Fibroblast of lung (primary cell): ENCODE data around the gene EIF4G1.

Experiments
- EZH2 ChIP-seq: IDR thresholded peaks from 2 replicates; pipeline ENCODE4 v1.5.1; 2012; ENCODE audit warnings: low read length, control low read depth, mild to moderate bottlenecking; ENCODE audit errors: missing control alignments
- TF ChIP-seq, protein P1 (sequence below), 2 donors: IDR thresholded peaks in 1 of 2; conservative IDR thresholded peaks in 1 of 2; 1 replicate in 1 of 2; 2 replicates in 1 of 2; pipeline ENCODE4 v1.5.1; 2011 to 2012; ENCODE audit warnings: low read length in 2 of 2, control low read depth in 1 of 2, inconsistent platforms in 1 of 2, low read depth in 1 of 2, mild to moderate bottlenecking in 1 of 2

DNA sequence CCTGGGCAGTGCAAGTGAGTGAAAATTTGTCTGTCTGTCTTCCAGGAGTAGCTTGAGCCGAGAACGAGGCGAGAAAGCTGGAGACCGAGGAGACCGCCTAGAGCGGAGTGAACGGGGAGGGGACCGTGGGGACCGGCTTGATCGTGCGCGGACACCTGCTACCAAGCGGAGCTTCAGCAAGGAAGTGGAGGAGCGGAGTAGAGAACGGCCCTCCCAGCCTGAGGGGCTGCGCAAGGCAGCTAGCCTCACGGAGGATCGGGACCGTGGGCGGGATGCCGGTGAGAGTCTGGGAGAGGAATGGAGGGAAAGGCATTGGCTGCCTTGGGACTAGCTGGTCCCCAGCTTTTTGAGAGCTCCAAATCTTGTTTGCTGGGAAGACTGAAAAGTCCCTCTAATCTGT, 12.8 kb downstream of the EIF4G1 start:
- TF ChIP-seq, protein P1, sequence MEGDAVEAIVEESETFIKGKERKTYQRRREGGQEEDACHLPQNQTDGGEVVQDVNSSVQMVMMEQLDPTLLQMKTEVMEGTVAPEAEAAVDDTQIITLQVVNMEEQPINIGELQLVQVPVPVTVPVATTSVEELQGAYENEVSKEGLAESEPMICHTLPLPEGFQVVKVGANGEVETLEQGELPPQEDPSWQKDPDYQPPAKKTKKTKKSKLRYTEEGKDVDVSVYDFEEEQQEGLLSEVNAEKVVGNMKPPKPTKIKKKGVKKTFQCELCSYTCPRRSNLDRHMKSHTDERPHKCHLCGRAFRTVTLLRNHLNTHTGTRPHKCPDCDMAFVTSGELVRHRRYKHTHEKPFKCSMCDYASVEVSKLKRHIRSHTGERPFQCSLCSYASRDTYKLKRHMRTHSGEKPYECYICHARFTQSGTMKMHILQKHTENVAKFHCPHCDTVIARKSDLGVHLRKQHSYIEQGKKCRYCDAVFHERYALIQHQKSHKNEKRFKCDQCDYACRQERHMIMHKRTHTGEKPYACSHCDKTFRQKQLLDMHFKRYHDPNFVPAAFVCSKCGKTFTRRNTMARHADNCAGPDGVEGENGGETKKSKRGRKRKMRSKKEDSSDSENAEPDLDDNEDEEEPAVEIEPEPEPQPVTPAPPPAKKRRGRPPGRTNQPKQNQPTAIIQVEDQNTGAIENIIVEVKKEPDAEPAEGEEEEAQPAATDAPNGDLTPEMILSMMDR (conservative IDR thresholded peaks at IDR 0.05 in 1 of 2, IDR thresholded peaks at IDR 0.05 in 1 of 2; ENCODE audit: low read depth in 1 of 2, low read length in 2 of 2): no peak
- no peak for TF ChIP-seq EZH2
